PFSK-1 (cell line): ENCODE data around the gene SULT1B1.

Experiments used
- FOXP2 ChIP-seq: optimal IDR thresholded peaks from 2 replicates; pipeline ENCODE3; 2011; ENCODE audit warnings: borderline replicate concordance, control low read depth, inconsistent platforms; ENCODE audit not compliant: insufficient read depth; ENCODE audit errors: extremely low read length, extremely low read depth
- POLR2AphosphoS5 ChIP-seq: IDR thresholded peaks from 2 replicates; pipeline ENCODE4 v1.6.1; 2012; ENCODE audit warnings: low read depth, mild to moderate bottlenecking, control low read depth, low read length, moderate library complexity
- SIN3A ChIP-seq: IDR thresholded peaks from 2 replicates; pipeline ENCODE4 v1.6.1; 2012; ENCODE audit warnings: mild to moderate bottlenecking, low read length, moderate library complexity, borderline replicate concordance; ENCODE audit not compliant: insufficient read depth
- TAF1 ChIP-seq: IDR thresholded peaks from 2 replicates; pipeline ENCODE4 v1.6.1; 2012; ENCODE audit warnings: low read length, control low read depth, borderline replicate concordance; ENCODE audit not compliant: insufficient read depth
- TF ChIP-seq, protein P1 (sequence below), 2 experiments: IDR thresholded peaks; 2 replicates each; pipeline versions ENCODE4 v1.6.1 to v1.8.0; 2011 to 2012; ENCODE audit warnings: low read depth in 2 of 2, low read length in 2 of 2, control low read depth in 1 of 2, inconsistent platforms in 1 of 2, mild to moderate bottlenecking in 1 of 2, moderate library complexity in 1 of 2; ENCODE audit not compliant: insufficient read depth in 1 of 2

DNA sequence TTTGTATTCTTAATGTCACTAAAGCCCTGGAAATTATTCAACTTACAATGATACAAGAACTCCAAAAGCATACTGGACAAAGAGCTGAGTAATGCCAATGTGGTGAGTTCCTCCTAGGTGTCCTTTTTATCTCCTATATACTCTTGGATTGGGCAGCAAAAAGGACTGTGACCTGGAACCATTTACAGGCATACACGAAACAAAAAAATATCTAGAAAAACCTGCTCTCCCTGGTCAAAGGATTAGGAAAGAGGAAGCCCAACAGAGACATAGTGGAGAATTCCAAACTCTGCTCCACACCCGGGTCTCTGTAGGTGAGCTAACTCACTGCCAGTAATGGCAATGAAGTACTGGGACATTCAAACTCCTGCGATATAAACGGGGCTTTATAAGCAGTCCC is 25.3 kb downstream of the SULT1B1 start:
- no peak for TF ChIP-seq POLR2AphosphoS5
- no peak for TF ChIP-seq TAF1
- TF ChIP-seq, protein P1, sequence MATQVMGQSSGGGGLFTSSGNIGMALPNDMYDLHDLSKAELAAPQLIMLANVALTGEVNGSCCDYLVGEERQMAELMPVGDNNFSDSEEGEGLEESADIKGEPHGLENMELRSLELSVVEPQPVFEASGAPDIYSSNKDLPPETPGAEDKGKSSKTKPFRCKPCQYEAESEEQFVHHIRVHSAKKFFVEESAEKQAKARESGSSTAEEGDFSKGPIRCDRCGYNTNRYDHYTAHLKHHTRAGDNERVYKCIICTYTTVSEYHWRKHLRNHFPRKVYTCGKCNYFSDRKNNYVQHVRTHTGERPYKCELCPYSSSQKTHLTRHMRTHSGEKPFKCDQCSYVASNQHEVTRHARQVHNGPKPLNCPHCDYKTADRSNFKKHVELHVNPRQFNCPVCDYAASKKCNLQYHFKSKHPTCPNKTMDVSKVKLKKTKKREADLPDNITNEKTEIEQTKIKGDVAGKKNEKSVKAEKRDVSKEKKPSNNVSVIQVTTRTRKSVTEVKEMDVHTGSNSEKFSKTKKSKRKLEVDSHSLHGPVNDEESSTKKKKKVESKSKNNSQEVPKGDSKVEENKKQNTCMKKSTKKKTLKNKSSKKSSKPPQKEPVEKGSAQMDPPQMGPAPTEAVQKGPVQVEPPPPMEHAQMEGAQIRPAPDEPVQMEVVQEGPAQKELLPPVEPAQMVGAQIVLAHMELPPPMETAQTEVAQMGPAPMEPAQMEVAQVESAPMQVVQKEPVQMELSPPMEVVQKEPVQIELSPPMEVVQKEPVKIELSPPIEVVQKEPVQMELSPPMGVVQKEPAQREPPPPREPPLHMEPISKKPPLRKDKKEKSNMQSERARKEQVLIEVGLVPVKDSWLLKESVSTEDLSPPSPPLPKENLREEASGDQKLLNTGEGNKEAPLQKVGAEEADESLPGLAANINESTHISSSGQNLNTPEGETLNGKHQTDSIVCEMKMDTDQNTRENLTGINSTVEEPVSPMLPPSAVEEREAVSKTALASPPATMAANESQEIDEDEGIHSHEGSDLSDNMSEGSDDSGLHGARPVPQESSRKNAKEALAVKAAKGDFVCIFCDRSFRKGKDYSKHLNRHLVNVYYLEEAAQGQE (IDR thresholded peaks at IDR 0.05; ENCODE audit: insufficient read depth in 1 of 2, low read depth in 2 of 2, low read length in 2 of 2), result no peak
- TF ChIP-seq SIN3A, result no peak
- TF ChIP-seq FOXP2, result no peak
